Activated CD4-positive, alpha-beta T cell treated with anti-CD3 and anti-CD28 coated beads for 4 hours (primary cell): ENCODE measurements around the gene CBFA2T3.
"Not testable (repeated sequence)": the region's sequence is repeated elsewhere in the genome, so short reads cannot be mapped to it uniquely, and the experiment has no call there.

Experiments
- DNase-seq, 2 donors: peaks; one replicate each; pipeline ENCODE4 v3.0.0-alpha.2; 2020

Gene CBFA2T3

DNA sequence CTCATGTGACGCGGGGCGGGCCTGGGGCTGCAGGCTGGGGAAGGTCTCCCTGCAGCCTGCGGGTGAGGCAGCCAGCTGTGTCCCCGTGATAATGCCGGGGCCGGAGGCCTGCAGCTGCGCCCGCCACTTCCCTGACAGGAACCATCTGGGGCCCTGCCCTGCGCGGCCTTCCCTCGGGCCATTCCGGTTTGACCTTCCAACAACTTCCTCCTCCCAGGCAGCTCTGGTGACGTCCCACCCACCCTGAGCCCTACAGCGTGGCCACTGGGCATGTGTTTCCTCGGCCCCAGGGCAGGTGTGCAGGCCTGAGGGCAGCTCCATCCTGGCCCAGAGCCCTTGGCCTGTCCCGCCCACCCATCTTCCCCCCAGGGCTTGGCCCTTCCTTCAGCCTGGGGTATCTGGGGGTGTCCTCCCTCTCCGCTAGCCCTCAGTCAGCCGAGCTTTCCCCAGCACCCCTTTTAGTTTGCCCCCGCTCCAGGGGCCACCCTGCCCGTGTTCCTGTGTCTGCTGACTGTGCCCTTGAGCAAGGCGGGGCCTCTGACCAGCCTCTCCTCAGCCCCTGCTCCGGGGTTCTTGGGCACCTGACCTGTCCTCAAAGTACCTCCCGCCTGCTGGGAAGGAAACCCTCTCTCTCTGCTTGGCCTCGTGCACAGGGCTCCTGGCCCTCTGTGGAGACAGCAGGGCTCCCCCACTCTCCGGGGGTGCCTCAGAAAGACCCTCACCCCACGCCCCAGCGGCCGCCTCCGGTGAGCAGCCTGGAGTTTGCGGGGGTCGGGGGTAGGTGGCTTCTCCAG, at the start of gene CBFA2T3:
TSS of gene CBFA2T3 (minus strand) at position 190 of the 794 bp plus-strand sequence. CDS start 400 bp downstream, outside the sequence.
- DNase-seq, result no peak

DNA sequence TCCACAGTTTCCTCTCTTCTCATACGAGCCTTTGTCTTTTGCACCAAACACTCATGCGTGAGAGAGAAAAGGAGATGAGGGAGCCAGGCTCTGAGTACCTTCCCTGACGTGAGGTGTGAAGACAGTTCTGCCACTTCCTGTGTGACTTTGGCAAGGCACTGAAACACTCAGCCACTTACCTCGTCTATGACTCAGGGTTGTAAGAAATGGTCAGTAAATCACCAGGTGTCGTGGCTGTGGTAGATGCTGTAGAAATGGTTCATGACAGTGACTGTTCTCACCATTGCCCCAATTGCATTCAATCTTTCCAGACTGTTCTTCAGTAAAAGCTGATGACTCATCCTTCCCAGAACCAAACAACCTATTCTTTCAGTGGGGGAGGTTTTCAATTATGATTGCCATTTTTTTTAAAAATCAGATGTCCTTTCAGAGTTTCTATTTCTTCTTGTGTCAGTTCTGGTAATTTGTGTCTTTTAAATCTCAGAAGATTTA, 49.2 kb upstream of the CBFA2T3 start:
- DNase-seq, result peak; percentile 34 to 51

DNA sequence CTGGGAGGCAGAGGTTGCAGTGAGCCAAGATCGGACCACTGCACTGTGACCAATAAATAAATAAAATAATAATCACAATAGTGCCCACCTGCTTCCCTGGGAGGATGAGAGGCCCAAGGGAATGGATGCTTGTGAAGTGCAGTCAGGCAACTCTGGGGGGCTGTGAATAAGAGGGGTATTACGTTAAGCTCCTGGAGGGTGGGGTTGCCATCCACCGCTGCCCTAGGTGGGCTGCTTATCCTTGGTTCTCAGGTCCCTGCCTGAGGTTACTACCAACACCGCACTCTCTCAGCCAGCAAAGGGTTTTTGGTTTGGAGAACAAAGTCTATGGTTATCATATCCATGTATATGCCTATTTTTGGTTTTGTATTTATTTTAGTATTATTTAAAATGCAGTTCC, 48.6 kb upstream of the CBFA2T3 start:
- DNase-seq, result no peak

DNA sequence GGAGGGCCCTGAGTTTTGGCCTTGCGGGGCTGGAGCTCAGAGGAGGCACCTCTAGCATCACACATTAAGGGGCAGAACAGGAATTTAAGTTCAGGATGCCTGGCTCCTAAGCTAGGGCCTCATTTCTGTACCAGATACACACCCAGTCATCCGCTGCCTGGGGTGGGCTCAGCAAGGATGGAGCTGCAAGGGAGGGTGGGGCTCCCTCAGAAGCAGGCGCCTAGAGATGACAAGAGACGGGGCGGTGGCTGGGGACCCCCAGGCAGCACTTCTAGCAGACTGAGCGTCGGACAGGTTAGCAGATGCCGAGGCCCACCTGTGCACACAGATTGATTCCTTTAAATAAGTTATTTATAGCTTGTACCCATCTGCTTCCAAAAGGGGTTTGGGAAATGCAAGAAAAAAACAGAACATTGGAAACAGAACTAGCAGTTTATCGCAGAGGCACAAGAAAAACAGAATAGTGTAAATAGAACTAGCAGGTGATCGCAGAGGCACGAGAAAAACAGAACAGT, 47.6 kb upstream of the CBFA2T3 start:
- DNase-seq, result no peak

DNA sequence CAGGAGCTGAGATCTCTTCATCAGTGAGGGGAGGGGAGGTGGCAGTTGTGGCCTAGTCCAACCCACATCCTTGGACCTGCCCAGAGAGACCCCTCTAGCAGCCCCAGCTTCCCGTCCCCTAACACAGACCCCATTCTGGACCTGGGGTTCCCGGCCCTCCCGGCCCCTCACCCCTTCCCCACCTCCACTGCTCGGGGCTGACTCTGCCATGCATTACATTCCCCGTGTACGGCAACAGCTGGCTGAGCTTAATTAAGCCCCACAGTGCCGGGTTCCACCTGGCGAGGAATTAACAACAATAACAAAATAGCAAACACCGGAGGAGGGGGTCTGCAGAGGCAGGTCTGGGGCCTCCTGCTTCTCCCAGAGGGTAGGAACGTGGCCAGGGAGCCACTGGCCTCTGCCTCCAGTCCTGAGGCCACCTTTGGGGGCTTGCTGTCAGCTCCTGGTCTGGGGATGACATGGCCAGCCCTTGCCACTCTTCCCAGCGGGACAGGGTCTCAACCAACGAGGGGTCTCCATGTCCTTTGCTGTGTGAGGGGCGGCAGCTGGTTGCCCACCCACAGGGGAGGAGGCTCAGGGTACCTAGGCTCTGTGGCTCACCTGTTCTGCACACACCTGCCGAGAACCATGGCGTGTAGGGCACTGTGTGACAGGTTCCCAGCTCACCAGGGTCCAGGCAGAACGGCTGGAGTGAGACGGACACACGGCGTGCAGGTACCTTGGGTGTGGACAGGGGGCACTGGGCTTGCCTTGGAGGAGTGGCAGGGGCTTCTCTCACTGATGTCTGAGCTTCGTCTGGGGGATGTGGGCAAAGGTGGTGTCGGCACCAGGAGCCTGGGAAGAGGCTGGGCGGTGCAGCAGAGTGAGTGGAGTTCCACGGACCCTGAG, 46.9 kb upstream of the CBFA2T3 start:
- DNase-seq, result no peak

DNA sequence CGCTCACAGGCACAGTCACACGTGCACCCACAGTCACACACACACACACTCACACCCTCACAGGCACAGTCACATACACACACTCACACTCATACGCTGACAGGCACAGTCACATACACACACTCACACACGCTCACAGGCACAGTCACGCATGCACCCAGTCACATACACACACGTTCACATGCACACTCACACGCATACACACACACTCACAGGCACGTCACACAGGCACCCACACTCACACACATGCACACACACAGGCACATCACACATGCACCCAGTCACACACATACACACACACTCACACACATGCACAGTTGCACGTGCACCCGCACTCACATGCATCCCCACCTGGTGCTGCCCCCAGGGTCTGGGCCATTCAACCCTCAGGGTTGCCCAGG, 46.1 kb upstream of the CBFA2T3 start:
- no peak for DNase-seq

DNA sequence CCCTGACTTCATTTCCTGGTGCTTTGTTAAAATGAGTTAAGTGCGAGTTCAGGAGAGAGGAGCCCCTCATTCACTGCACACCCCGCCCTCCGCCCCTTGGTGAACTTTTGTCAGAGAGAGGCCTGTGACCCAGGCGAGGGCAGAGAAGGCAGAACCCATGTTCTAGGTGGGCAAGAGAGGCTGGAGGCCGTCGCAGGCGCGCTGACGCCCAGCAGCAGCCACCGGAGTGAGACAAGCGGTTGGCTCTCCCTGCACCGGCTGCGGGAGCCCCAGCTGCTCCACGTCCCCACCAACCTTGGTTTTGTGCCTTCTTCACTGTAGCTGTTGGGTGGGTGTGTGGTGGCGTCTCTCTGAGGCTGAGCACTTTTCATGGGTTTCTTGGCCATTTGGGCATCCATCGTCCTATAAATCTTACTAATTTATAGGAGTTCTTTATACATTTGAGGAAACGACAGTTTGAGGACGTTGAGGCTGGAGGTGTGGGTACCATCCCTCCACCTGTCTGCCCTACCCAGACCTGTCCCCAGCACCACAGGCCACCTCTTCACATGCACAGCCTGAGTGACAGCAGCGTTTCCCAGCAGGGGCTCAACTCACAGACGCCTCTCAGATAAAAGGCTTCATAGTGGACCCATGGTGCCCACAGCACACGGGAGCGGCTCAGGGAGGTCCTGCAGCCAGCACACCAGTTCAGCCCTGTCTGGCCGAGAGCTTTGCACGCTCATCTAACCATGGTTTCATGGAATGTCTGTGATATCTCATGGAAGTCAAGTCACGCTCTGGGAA, 45.2 kb upstream of the CBFA2T3 start:
- DNase-seq, result no peak

DNA sequence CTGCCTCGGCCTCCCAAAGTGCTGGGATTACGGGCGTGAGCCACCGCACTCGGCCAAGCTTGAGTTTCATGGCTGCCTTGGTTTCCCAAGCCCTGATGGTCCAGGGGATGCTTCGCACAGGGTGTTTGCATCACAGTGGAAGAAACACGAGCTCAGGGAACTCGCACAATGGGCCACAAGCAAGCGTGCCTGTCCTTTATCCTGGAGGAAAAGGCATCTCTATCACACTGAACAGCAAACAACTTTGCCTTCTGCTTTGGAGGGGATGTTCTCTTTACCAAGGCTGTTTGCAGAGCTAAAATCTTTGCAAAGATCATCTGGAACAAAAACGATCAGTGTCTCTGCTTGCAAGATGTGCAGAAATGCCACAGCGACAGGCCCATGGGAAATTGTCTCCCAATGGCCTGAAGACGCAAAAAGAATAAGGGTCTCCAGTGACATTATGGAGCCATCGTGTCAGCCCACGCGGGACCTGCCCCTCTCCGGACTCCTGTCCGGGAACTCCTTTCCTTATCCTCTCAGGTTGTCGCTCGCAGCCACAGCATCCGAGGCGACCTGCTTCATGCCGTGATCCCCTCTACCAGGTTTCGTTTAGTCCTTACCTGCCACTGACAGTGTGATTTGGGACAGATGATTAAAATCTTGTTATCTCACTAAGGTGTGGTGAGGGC, 44.1 kb upstream of the CBFA2T3 start:
- DNase-seq, result no peak

DNA sequence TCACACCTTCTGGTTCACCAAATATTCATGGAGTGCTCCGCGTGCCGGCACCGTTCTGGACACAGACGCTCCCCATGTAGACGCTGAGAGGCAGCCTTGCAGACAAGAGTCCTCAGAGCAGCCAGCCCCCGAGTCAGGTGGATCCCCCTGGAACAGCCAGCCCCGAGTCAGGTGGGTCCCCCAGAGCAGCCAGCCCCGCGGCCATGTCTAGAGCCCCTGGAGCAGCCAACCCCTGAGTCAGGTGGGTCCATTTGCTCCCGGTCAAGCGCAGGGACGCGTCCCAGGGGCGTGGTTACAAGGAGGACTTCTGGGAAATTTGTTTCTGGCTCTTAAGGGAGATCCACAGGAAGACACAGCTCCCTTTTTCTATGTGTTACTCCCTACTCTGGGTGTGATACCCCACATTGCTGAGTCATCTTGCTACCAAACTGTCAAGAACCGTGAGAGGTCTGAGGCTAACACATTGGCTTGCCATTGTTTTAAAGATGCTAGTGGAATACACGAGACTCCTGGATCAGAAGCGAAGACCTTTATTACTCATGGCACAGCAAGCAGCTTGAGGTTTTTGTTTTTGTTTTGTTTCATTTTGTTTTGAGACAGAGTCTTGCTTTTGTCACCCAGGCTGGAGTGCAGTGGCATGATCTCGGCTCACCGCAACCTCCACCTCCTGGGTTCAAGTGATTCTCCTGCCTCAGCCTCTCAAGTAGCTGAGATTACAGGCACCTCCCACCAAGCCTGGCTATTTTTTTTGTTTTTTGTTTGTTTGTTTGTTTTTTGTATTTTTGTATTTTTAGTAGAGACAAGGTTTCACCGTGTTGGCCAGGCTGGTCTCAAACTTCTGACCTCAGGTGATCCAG, 43.3 kb upstream of the CBFA2T3 start:
- no peak for DNase-seq

DNA sequence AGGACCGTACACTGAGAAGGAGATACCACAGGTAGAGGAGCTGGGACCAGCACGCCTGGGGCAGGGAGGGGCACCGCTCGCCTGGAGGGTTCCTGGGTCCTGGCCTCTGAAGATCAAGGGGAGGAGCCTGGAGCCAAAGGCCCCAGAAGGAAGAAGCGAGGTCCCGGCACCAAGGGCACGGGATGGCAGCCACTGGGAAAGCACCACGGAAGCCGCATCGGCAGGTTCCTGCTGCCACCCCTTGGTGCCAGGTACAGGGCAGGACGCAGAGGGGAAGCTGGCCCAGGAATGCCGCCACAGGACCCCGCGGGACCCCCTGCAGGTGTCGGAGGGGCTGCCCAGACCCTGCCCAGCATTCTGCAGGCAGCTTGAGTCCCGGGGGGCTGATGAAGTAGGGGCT, 42.5 kb upstream of the CBFA2T3 start:
- DNase-seq, result no peak

DNA sequence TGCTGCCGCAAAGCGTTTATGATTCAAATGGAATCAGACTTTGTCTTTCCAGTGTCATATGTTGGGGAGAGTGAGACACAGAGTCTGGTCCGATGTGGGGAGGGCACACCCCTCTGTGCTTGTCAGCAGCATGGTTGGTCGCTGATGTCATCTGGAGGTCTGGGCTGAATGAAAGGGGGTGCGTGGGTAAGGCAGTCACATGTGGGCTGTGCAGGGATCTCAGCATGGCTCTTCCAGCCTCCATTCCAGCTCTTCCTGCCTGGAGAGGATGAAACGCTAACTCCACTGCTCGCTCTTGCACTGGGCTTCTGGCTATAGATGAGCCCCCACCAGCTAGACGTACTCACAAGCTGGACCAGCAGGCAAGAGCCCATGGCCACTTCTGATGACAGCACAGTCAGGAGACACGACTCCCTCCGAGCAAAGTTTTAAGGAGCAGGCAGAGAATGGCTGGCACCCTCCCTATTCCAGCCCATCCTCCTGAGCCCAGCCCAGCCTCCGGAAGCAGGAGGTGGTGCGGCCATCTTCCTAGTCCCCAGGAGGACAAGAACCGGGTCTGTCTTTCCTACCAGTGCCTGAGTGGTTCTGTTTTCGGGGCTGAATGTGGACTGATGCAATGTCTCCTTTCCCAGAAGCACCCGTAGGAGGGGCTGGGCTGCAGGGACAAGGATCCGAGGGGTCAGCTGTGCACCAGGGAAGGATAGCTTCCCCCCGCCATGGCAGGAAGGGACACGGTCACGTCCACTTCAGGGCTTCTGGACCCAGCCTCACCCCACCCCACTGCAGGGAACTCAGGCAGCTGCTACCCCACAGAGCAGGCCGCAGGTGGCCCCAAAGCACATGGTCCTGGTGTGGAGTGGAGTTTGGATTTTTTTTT, 41.5 kb upstream of the CBFA2T3 start:
- DNase-seq, result no peak

DNA sequence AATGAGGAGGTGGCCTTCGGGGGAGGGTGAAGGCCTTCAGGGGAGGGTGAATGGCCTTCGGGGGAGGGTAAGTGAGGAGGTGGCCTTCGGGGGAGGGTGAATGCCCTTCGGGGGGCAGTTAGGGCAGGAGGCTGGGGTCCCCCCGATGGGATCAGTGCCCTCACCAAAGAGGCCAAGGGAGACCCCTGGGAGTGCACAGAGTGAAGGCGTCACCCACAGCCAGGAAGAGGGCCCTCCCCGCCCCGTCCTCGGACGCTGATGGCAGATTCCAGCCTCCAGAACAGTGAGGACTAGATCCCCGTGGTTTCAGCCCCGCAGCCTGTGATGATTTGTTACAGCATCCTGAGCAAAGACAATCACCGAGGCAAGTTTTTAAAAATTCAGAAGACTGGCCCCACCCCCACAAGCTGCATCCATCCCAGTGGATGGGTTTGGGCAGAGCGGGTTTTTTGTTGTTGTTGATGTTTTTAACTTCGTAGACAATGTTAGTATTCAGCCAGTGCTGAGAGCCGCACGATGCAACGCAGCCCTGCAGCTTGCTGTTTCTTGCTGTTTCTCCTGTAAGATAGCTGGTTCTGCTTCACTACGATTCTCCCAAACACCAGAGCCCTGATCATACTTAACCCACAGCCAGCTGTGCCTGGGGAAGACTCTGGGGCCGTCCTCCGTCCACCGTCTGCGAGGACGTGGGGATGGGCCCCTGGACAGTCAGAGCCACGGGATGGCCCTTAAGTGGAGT, 40.7 kb upstream of the CBFA2T3 start:
- no peak for DNase-seq

DNA sequence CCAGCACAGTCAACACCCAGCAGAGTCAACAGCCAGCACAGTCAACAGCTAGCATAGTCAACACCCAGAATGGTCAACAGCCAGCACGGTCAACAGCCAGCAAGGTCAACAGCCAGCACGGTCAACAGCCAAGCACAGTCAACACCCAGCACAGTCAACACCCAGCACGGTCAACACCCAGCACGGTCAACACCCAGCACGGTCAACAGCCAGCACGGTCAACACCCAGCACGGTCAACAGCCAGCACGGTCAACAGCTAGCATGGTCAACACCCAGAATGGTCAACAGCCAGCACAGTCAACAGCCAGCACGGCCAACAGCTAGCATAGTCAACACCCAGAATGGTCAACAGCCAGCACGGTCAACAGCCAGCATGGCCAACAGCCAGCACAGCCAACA, 39.6 kb upstream of the CBFA2T3 start:
- not testable (repeated sequence) for DNase-seq

DNA sequence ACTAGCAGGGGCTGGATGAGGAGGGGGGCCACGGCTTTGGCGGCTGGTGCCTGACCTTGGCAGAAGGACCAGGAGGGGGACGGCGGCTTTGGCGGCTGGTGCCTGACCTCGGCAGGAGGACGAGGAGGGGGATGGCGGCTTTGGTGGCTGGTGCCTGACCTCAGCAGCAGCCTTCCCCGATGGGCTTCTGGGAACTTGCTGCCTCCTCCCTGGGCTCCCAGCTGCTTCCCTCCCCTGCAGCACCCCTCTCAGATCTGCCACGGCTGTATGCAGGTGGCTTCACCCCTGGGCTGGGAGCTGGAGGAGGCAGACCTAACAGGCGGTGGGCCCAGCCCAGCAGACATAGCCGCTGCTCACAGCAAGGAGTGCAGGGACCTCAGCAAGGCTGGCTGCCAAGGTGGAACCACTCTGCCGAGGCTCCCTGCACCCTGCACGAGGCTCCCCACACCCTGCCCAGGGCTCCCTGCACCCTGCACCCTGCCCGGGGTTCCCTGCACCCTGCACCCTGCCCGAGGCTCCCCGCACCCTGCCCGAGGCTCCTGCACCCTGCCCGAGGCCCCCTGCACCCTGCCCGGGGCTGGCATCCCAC, 38.4 kb upstream of the CBFA2T3 start:
- DNase-seq, result no peak

DNA sequence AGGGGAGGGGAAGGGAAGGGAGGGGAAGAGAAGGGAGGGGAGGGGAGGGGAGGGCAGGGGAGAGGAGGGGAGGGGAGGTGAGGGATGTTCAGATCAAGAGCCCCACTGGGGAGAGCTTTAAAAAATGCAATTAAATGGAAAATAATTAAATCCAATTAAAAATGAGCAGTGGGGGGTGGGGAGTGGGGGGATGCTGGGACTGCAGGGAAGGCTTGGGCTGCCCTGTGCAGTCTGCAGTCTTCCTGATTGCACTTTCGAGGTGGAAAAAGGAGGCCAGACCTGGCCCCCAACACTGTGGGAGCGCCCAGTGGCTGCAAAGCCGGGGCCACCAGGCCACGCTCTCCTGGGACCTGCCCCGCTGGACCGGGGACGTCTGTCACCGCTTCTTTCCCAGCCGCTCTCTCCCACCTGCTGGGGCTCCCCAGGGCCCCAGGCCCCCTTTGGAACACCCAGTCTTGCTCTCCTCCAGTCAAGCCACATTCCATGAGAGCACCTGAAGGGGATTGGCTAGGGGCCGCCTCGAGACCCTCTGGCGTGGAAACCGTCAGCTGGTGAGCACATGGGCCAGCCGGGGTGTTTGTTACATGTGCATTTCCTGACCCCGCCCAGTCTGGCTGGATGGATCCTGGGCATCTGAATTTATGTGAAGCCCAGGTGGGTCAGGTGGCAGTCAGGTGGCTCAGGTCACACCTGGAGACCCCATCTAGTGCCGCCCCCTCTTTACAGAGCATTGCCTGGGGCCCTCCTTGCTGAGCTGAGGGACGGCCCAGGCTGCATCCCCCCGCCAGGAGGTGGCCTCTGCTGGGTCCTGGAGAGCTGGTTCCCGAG, 37.6 kb upstream of the CBFA2T3 start:
- DNase-seq, result no peak

DNA sequence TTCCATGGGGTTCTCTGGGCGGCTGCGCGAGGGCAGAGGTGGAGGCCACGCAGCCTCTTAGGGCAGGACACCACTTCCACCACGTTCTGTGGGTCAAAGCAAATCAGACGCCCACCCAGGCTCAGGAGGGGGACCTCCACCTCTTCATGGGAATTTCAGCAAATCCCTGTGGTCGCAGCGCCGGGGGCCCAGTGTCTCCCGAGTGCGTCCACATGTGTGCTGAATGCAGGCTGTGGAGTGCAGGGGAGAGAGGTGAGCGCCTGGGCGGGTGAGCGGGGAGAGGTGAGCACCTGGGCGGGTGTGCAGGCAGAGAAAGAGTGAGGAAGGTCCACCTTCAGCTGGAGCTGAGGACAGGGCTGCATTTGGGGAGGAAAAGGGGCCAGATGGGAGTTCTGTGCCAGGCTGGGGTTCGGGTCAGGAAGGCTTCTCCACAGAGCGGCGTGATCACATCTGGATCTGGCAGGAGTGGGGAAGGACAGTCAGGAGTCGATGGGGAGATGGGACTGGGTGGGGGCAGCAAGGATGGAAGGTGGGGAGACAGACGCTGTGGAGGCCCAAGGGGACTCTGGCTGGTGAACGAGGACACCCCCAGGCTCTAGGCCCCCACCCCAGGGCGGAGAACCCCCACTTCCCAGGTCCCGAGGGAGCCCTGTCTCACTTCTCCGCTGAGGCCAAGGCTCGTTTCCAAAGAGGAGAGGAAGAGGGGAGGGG, 36.8 kb upstream of the CBFA2T3 start:
- no peak for DNase-seq

DNA sequence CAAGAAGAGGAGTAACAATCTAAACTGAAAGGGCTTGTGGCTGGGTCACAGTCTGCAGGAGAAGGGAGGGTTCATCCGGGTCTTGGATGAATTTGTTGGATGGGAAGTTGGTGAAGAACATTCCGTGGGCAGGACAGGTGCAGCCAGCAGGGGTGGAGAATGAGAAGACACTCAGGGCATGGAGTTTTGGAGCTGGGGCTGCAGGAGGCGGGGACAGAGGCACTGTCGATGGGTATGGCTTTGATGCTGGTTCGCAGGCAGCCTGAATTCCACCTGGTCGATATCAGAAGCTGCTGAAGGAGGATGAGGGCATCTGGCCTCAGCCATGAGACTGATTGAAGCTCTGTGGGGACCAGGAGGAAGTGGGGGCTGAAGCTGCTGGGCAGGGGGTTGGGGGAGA, 36.1 kb upstream of the CBFA2T3 start:
- DNase-seq, result no peak
